Smooth muscle cell (in vitro differentiated cells): ENCODE results near the gene TBXAS1. TPM values are rescaled to one million over a fixed set of nuclear protein-coding genes. Genes with fewer than 3 reads are reported as not detected.

Experiments
- DNase-seq: peaks from one replicate; lab custom pipeline; 2025; ENCODE audit not compliant: unreplicated experiment; lab: John Stamatoyannopoulos, UW
- H2AFZ ChIP-seq: fragments of 200-600 bp; sonication (generic); 2 replicates; pipeline ENCODE4 v1.6.0; 2016; ENCODE audit warnings: antibody characterized with exemption, low read depth, mild to moderate bottlenecking
- H3F3A ChIP-seq: fragments of 200-600 bp; sonication (generic); 2 replicates; pipeline ENCODE4 v1.6.0; 2017; ENCODE audit warnings: antibody characterized with exemption, low read depth
- H3K27ac ChIP-seq: fragments of 200-600 bp; sonication (generic); 2 replicates; pipeline ENCODE4 v1.5.1; 2016; ENCODE audit warnings: low read depth, mild to moderate bottlenecking
- H3K27me3 ChIP-seq: fragments of 200-600 bp; sonication (generic); 2 replicates; pipeline ENCODE4 v1.6.1; 2016; ENCODE audit warnings: low read depth, mild to moderate bottlenecking
- H3K36me3 ChIP-seq: fragments of 200-600 bp; sonication (generic); 2 replicates; pipeline ENCODE4 v1.5.1; 2016; ENCODE audit warnings: low read depth
- H3K4me1 ChIP-seq: fragments of 200-600 bp; sonication (generic); 2 replicates; pipeline ENCODE4 v1.5.1; 2016; ENCODE audit warnings: low read depth
- H3K4me2 ChIP-seq: fragments of 200-600 bp; sonication (generic); 2 replicates; pipeline ENCODE4 v1.6.0; 2016; ENCODE audit warnings: mild to moderate bottlenecking
- H3K4me3 ChIP-seq: fragments of 200-600 bp; sonication (generic); 2 replicates; pipeline ENCODE4 v1.5.1; 2016; ENCODE audit warnings: mild to moderate bottlenecking
- H3K79me2 ChIP-seq: fragments of 200-600 bp; sonication (generic); 2 replicates; pipeline ENCODE4 v1.6.0; 2016; ENCODE audit warnings: low read depth, mild to moderate bottlenecking
- H3K9ac ChIP-seq: fragments of 200-600 bp; sonication (generic); 2 replicates; pipeline ENCODE4 v1.6.0; 2016; ENCODE audit warnings: low read depth
- H3K9me3 ChIP-seq: fragments of 200-600 bp; sonication (generic); replicated peaks from 2 replicates; pipeline ENCODE4 v1.5.1; 2016; ENCODE audit warnings: low read depth
- H4K20me1 ChIP-seq: fragments of 200-600 bp; sonication (generic); 2 replicates; pipeline ENCODE4 v1.6.0; 2016; ENCODE audit warnings: low read depth
- WGBS: methylation state at CpG from one replicate; pipeline ENCODE4 v1.1.7; 2016; ENCODE audit warnings: low lambda C conversion rate; 5-methylcytosine and 5-hydroxymethylcytosine counted together
- polyA plus RNA-seq: library from polyadenylated mRNA; unstranded; fragments of >200 nt; fragmentation: Nextera tagmentation; extraction: Ambion mirVana; gene quantifications from 2 replicates; pipeline ENCODE4 v1.2.1, GENCODE V29; 2016
- total RNA-seq: library from RNA; depleted of rRNA; stranded (reverse); fragments of >200 nt; gene quantifications from 2 replicates; pipeline ENCODE4 v1.2.3, GENCODE V29; 2014
- TF ChIP-seq, protein P1 (sequence below): fragments of 200-600 bp; sonication (generic); IDR thresholded peaks from 2 replicates; pipeline ENCODE4 v1.5.1; 2017; ENCODE audit warnings: borderline replicate concordance, mild to moderate bottlenecking, antibody characterized with exemption; ENCODE audit not compliant: insufficient read depth, poor library complexity, severe bottlenecking

Gene TBXAS1
- total and polyA plus RNA-seq, 2 experiments from 2014 or later: 0.51 TPM; not detected in 1

DNA sequence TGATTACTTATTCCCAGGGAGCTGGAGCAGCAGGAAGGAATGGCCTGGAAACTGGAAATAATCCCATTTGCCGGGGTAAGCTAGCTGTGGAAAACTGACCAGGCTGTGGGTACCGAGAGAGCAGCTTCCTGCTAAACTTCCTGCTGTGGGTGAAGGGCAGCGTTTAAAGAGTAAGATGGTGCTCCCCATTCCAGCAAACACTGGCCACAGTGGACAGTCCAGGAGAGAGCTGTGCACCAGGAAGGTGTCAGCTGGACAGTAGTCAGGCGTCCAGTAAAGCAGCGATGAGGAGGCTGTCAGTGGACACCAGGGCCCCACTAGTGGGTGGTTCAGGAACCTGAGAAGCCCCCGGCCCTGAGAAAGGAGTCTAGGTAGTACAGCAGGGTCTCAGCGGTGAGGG lies 55.4 kb downstream of the TBXAS1 start:
- 92% methylated on average over 7 of the region's 7 CpGs for WGBS
- no peak overlapping the region for H2AFZ ChIP-seq
- no peaks in the 10 kb centered on the region for H3K4me1 ChIP-seq

GRCh38 chr7:139885511-139885910 lies 56.4 kb downstream of the TBXAS1 start:
- no peaks in the 10 kb centered on the region for H4K20me1 ChIP-seq
- no peak for DNase-seq
- H3K27me3 ChIP-seq: no peaks in the 10 kb centered on the region
- no peak overlapping the region for H3K9ac ChIP-seq
- no peaks in the 10 kb centered on the region for H3K79me2 ChIP-seq
- no peak overlapping the region for H3K27ac ChIP-seq
- no peaks in the 10 kb centered on the region for H3F3A ChIP-seq
- TF ChIP-seq, protein P1, sequence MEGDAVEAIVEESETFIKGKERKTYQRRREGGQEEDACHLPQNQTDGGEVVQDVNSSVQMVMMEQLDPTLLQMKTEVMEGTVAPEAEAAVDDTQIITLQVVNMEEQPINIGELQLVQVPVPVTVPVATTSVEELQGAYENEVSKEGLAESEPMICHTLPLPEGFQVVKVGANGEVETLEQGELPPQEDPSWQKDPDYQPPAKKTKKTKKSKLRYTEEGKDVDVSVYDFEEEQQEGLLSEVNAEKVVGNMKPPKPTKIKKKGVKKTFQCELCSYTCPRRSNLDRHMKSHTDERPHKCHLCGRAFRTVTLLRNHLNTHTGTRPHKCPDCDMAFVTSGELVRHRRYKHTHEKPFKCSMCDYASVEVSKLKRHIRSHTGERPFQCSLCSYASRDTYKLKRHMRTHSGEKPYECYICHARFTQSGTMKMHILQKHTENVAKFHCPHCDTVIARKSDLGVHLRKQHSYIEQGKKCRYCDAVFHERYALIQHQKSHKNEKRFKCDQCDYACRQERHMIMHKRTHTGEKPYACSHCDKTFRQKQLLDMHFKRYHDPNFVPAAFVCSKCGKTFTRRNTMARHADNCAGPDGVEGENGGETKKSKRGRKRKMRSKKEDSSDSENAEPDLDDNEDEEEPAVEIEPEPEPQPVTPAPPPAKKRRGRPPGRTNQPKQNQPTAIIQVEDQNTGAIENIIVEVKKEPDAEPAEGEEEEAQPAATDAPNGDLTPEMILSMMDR: no peak
- H2AFZ ChIP-seq: no peak overlapping the region
- no peaks in the 10 kb centered on the region for H3K4me1 ChIP-seq
- no peaks in the 10 kb centered on the region for H3K36me3 ChIP-seq
- no peaks in the 10 kb centered on the region for H3K9me3 ChIP-seq
- no peak overlapping the region for H3K4me3 ChIP-seq
- no peak overlapping the region for H3K4me2 ChIP-seq

More for the DNA sequence above, 55.4 kb downstream of the TBXAS1 start:
- Histone ChIP-seq H3K4me2 (no peak overlapping the region), H3K27me3 (no peaks in the 10 kb centered on the region), H4K20me1 (no peaks in the 10 kb centered on the region), H3F3A (no peaks in the 10 kb centered on the region), H3K4me3 (no peak overlapping the region), H3K79me2 (no peaks in the 10 kb centered on the region), H3K9me3 (no peaks in the 10 kb centered on the region), H3K27ac (no peak overlapping the region), H3K9ac (no peak overlapping the region), H3K36me3 (no peaks in the 10 kb centered on the region)
- DNase-seq: no peak
- TF ChIP-seq, protein P1: no peak

DNA sequence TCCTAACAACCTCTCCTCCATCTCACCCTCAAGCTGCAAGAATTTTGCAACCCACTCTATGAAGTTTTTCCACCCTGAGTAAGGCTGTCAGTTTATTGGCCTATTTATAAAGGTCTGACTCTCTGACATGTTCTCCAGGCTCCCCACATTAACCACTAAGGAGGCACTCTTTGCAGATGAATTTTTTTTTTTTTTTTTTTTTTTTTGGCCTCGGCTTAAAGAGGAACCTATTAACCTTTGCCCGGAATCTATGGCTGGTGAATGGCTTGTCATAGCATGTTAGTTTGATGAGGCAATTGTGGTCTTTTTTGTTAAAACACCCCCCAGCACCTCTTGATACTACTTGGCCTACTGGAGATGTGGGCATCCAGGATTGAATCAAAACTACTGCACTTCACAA lies 57.1 kb downstream of the TBXAS1 start:
- H2AFZ ChIP-seq: no peak overlapping the region
- no peak overlapping the region for H3K4me2 ChIP-seq
- WGBS: 65% methylated on average over 2 of the region's 2 CpGs
- H3K9me3 ChIP-seq: no peaks in the 10 kb centered on the region
- H3K9ac ChIP-seq: no peak overlapping the region
- H3K4me1 ChIP-seq: no peaks in the 10 kb centered on the region
- no peaks in the 10 kb centered on the region for H3K79me2 ChIP-seq
- no peaks in the 10 kb centered on the region for H4K20me1 ChIP-seq
- TF ChIP-seq, protein P1: no peak
- H3K4me3 ChIP-seq: no peak overlapping the region
- H3K27me3 ChIP-seq: no peaks in the 10 kb centered on the region
- no peaks in the 10 kb centered on the region for H3F3A ChIP-seq
- DNase-seq: no peak
- no peaks in the 10 kb centered on the region for H3K36me3 ChIP-seq
- H3K27ac ChIP-seq: no peak overlapping the region

DNA sequence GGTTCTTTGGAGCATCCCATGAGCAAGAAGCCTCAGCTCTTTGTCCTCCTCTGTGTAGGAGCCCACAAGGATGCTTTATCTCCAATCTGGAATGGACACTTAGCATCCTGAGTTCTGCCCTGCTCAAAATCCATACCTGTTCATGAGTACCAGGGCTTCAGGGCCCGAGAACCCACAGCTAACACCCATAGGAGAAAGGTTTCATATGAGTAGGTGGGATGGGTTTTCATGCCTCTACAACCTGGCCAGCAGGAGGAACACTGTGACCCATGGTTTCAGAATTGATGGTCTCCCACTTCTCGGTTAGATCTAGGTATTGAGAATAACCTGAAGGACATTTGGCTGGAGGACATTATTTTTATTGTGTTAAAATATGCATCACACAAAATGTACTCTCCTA lies 57.8 kb downstream of the TBXAS1 start:
- WGBS: 95% methylated on average over 2 of the region's 2 CpGs
- H3K9ac ChIP-seq: no peak overlapping the region
- TF ChIP-seq, protein P1: no peak
- H3K4me3 ChIP-seq: no peak overlapping the region
- no peaks in the 10 kb centered on the region for H3K4me1 ChIP-seq
- no peaks in the 10 kb centered on the region for H3K36me3 ChIP-seq
- H3K27ac ChIP-seq: no peak overlapping the region
- no peaks in the 10 kb centered on the region for H3F3A ChIP-seq
- no peaks in the 10 kb centered on the region for H4K20me1 ChIP-seq
- H3K4me2 ChIP-seq: no peak overlapping the region
- H3K27me3 ChIP-seq: no peaks in the 10 kb centered on the region
- H2AFZ ChIP-seq: no peak overlapping the region
- no peak for DNase-seq
- no peaks in the 10 kb centered on the region for H3K9me3 ChIP-seq
- no peaks in the 10 kb centered on the region for H3K79me2 ChIP-seq
